ENCODE data around the gene RAPGEFL1.
"Not testable (repeated sequence)": the region's sequence is repeated elsewhere in the genome, so short reads cannot be mapped to it uniquely, and the experiment has no call there.

Gene RAPGEFL1

DNA sequence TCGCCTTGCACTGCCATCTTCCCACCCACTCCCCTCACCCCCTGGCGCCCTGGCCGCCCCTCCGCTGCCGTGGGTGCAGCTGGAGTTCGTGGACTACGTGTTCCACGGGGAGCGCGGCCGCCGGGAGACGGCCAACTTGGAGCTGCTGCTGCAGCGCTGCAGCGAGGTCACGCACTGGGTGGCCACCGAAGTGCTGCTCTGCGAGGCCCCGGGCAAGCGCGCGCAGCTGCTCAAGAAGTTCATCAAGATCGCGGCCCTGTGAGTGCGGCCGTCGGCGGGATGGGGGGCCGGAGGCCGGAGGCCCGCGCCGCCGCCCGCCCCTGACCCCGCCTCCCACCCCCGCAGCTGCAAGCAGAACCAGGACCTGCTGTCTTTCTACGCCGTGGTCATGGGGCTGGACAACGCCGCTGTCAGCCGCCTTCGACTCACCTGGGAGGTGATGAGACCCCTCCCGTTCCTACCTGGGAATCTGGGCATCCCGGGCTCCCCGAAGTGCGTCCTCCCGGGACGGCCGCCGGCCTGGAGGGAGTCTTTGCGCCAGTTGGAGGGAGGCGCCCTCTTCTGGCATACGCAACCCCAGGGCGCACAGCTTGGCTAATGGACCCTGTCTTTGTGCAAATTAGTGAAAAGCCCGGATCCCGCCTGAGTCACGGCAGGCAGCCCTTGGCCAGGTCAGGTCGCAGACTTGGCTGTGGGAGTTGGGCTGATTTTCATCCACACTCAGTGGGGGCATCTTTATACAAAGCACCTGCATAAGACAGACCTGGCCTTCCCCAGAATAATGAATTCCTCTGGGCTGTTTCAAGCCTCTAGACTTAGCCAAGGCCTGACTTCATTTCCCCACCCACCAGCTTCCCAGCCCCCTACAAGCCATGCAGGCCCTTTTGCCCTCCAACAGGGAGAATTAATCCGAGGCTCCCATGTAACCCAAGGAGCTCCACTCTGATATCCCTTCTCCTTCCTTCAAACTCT is 14.3 kb downstream of the RAPGEFL1 start:
- H3K4me3 ChIP-seq (ENCODE audit: low read length) = peak overlapping the region; percentile 51
- TF ChIP-seq, protein P1, sequence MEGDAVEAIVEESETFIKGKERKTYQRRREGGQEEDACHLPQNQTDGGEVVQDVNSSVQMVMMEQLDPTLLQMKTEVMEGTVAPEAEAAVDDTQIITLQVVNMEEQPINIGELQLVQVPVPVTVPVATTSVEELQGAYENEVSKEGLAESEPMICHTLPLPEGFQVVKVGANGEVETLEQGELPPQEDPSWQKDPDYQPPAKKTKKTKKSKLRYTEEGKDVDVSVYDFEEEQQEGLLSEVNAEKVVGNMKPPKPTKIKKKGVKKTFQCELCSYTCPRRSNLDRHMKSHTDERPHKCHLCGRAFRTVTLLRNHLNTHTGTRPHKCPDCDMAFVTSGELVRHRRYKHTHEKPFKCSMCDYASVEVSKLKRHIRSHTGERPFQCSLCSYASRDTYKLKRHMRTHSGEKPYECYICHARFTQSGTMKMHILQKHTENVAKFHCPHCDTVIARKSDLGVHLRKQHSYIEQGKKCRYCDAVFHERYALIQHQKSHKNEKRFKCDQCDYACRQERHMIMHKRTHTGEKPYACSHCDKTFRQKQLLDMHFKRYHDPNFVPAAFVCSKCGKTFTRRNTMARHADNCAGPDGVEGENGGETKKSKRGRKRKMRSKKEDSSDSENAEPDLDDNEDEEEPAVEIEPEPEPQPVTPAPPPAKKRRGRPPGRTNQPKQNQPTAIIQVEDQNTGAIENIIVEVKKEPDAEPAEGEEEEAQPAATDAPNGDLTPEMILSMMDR (conservative IDR thresholded peaks at IDR 0.05; ENCODE audit: low read depth, low read length) = peak; percentile 84
- DNase-seq (ENCODE audit: low read depth) = no peak

DNA sequence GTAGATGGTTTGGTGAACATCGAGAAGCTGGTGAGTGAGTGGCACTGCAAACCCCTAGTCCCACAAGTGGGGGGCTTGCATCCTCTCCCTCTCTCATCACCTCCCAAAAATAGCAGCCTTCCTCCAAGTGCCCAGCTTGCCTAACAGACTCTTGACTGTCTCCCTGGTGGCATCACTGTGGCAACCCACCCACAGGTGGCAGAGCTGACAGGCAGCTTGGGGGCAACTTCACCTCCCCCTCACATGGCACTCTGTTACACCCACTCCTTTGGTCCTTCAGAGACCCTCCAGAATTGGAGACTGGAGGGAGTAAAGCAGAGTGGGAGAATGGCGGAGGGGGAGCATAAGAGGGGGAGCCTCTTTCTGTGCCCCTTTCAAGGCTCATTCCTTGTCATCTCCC is 15.7 kb downstream of the RAPGEFL1 start:
- TF ChIP-seq, protein P1 (conservative IDR thresholded peaks at IDR 0.05; ENCODE audit: low read depth, low read length) = no peak
- DNase-seq (ENCODE audit: low read depth) = no peak
- no peak overlapping the region for H3K4me3 ChIP-seq (ENCODE audit: low read length)

DNA sequence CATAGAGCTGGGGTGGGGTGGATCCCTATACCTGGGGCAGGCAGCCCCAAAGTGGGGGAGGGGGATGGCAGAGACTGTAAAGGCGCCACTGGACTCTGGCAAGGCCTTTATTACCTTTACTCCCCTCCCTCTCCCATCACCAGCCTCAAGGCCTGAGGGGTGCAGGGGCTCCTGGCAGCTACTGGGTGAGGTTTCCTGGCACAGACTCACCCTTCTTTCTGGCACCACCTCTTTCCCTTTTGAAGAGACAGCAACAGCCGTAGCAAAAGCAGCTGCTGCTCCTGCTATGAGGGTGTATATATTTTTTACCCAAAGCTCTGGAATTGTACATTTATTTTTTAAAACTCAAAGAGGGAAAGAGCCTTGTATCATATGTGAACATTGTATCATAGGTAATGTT is 17.6 kb downstream of the RAPGEFL1 start:
- no peak for DNase-seq (ENCODE audit: low read depth)
- H3K4me3 ChIP-seq (ENCODE audit: low read length) = no peak overlapping the region
- TF ChIP-seq, protein P1 (conservative IDR thresholded peaks at IDR 0.05; ENCODE audit: low read depth, low read length) = no peak

DNA sequence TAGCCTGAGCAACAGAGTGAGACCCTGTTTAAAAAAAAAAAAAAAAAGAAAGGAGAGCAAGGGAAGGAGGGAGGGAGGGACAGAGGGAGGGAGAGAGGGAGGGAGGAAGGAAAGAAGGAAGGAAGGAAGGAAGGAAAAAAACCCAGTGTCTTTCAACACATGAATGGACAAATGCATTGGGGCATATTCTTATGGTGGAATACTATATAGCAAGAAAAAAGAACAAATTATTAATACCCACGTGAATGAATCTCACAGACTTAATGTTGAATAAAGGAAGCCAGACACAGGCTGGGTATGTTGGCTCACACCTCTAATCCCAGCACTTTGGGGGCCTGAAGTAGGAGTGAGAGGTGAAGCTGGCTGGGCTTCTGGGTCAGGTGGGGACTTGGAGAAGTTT is 20.3 kb downstream of the RAPGEFL1 start:
- no peak for DNase-seq (ENCODE audit: low read depth)
- no peak overlapping the region for H3K4me3 ChIP-seq (ENCODE audit: low read length)
- TF ChIP-seq, protein P1 (conservative IDR thresholded peaks at IDR 0.05; ENCODE audit: low read depth, low read length) = no peak

DNA sequence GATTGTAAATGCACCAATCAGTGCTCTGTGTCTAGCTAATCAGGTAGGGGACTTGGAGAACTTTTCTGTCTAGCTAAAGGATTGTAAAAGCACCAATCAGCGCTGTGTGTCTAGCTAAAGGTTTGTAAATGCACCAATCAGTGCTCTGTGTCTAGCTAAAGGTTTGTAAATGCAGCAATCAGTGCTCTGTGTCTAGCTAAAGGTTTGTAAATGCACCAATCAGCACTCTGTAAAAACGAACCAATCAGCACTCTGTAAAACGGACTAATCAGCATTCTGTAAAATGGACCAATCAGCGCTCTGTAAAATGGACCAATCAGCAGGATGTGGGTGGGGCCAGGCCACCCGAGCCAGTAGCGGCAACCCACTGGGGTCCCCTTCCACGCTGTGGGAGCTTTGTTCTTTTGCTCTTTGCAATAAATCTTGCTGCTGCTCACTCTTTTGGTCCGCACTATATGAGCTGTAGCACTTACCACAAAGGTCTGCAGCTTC is 20.7 kb downstream of the RAPGEFL1 start:
- DNase-seq (ENCODE audit: low read depth) = not testable (repeated sequence)

DNA sequence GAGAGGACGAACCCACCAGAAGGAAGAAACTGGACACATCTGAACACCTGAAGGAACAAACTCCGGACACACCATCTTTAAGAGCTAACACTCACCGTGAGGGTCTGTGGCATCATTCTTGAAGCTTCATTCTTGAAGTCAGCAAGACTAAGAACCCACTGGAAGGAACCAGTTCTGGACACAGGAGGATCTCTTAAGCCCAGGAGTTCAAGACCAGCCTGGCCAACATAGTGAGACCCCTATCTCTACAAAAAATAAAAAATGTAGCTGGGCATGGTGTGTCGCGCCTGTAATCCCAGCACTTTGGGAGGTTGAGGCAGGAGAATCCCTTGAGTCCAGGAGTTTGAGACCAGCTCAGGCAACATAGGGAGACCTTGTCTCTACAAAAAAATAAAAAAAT is 21.3 kb downstream of the RAPGEFL1 start:
- DNase-seq (ENCODE audit: low read depth) = no peak
- H3K4me3 ChIP-seq (ENCODE audit: low read length) = no peak overlapping the region
- TF ChIP-seq, protein P1 (conservative IDR thresholded peaks at IDR 0.05; ENCODE audit: low read depth, low read length) = no peak

More for the DNA sequence above, 20.7 kb downstream of the RAPGEFL1 start:
- not testable (repeated sequence) for H3K4me3 ChIP-seq (ENCODE audit: low read length)

DNA sequence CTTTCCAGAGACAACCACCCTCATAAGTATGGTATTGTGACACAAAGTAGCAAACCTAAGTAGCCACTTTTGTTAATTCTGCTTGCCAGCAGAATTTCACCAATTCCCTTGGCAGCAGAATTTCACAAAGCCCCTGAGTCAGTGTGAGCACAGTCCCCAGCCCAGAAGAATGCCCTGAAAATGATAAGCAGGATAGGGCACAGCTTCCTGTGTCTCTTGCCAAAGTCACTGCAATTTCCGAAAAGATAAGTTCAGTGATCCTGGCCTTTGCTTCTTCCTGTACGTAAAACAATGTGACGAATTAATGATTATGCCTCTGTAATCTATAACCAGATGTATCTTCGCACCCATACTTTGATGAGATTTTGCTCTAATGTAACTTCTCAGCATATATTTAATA is 25.9 kb downstream of the RAPGEFL1 start:
- no peak overlapping the region for H3K4me3 ChIP-seq (ENCODE audit: low read length)
- TF ChIP-seq, protein P1 (conservative IDR thresholded peaks at IDR 0.05; ENCODE audit: low read depth, low read length) = no peak
- no peak for DNase-seq (ENCODE audit: low read depth)

DNA sequence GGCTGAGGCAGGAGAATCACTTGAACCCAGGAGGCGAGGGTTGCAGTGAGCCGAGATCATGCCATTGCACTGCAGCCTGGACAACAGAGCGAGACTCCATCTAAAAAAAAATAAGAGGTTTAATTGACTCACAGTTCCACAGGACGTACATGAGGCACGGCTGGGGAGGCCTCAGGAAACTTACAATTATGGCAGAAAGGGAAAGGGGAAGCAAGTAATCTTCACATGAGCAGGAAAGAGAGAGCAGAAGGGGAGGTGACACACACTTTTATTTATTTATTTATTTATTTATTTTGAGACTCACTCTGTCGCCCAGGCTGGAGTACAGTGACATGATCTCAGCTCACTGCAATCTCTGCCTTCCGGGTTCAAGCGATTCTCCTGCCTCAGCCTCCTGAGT is 28.9 kb downstream of the RAPGEFL1 start:
- not testable (repeated sequence) for DNase-seq (ENCODE audit: low read depth); H3K4me3 ChIP-seq (ENCODE audit: low read length)

All from retinal pigment epithelial cell (primary cell).